Mononuclear cell (primary cell): ENCODE data around the gene HBQ1. TPM values are rescaled to one million over a fixed set of nuclear protein-coding genes. Genes with fewer than 3 reads are reported as not detected.
"Not testable (repeated sequence)": the region's sequence is repeated elsewhere in the genome, so short reads cannot be mapped to it uniquely, and the experiment has no call there.

Source experiments
- H3K27me3 ChIP-seq: 2 replicates; pipeline ENCODE4 v1.6.0; 2011; ENCODE audit warnings: low read length, control low read depth; ENCODE audit not compliant: insufficient read depth
- H3K4me1 ChIP-seq: 2 replicates; pipeline ENCODE4 v1.5.1; 2011; ENCODE audit warnings: mild to moderate bottlenecking, low read length, control low read depth; ENCODE audit not compliant: insufficient read depth
- H3K4me3 ChIP-seq: 2 replicates; pipeline ENCODE4 v1.5.1; 2011; ENCODE audit warnings: mild to moderate bottlenecking, low read length, moderate library complexity
- H3K9me3 ChIP-seq: 2 replicates; pipeline ENCODE4 v1.5.1; 2011; ENCODE audit warnings: low read depth, mild to moderate bottlenecking, control low read depth, low read length
- total RNA-seq: library from RNA; depleted of rRNA; stranded (reverse); fragments of >200 nt; gene quantifications from one replicate; pipeline ENCODE4 v1.2.3, GENCODE V29; 2012

Gene HBQ1
- total RNA-seq, 1 donor = not detected

DNA sequence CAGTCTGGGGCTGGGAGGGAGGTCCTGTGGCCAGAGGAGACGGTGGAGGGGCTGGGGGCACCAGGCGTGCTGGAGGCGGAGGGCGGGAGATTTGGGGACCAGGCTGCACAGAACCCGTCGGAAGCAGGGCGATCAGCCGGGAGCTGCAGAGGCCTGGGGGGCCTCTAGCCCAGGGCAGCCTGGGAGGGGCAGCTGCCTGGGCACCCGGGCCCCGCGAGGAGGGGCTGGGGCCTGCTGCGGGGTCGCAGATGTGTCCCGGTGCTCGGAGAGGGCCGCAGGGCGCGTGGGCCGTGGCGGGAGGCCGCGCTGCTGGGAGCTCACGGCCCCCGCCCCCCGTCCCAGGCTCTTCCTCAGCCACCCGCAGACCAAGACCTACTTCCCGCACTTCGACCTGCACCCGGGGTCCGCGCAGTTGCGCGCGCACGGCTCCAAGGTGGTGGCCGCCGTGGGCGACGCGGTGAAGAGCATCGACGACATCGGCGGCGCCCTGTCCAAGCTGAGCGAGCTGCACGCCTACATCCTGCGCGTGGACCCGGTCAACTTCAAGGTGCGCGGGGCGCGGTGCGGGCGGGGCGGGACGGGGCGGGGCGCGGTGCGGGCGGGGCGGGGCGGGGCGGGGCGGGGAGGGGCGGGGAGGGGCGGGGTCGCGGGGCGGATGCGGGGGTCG, 26.6 kb upstream of the HBQ1 start:
- H3K9me3 ChIP-seq, H3K4me3 ChIP-seq, H3K4me1 ChIP-seq: not testable (repeated sequence)
- H3K27me3 ChIP-seq = peaks cover 20% of the 10 kb centered on the region

- no peaks in the 10 kb centered on the region for H3K9me3 ChIP-seq
- H3K4me1 ChIP-seq = peaks cover 8% of the 10 kb centered on the region
- peaks cover 17% of the 10 kb centered on the region for H3K27me3 ChIP-seq
- H3K4me3 ChIP-seq = peak overlapping the region; percentile 0
Observed at GRCh38 chr16:154217-155030, 25.8 kb upstream of the HBQ1 start.

GRCh38 chr16:155031-155398, 25.2 kb upstream of the HBQ1 start:
- no peak overlapping the region for H3K4me3 ChIP-seq

DNA sequence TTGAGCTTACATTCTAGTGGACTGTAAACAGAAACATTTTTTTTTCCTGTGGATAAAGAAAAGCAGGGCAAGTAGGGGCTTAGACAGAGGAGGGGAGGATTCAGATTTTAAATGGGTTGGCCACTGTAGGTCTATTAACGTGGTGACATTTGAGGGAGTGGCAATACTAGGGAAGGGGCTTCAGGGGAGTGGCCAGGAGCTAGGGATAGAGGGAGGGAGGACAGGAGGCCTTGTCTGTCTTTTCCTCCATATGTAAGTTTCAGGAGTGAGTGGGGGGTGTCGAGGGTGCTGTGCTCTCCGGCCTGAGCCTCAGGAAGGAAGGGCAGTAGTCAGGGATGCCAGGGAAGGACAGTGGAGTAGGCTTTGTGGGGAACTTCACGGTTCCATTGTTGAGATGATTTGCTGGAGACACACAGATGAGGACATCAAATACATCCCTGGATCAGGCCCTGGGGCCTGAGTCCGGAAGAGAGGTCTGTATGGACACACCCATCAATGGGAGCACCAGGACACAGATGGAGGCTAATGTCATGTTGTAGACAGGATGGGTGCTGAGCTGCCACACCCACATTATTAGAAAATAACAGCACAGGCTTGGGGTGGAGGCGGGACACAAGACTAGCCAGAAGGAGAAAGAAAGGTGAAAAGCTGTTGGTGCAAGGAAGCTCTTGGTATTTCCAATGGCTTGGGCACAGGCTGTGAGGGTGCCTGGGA, 21.0 kb upstream of the HBQ1 start:
- Histone ChIP-seq H3K27me3 (peaks cover 17% of the 10 kb centered on the region), H3K9me3 (no peaks in the 10 kb centered on the region), H3K4me1 (peaks cover 7% of the 10 kb centered on the region), H3K4me3 (no peak overlapping the region)

More at GRCh38 chr16:155031-155398, 25.2 kb upstream of the HBQ1 start:
- Histone ChIP-seq H3K9me3 (no peaks in the 10 kb centered on the region), H3K27me3 (peaks cover 17% of the 10 kb centered on the region), H3K4me1 (peaks cover 8% of the 10 kb centered on the region)

- not testable (repeated sequence) for H3K4me3 ChIP-seq, H3K4me1 ChIP-seq, H3K9me3 ChIP-seq
- peaks cover 11% of the 10 kb centered on the region for H3K27me3 ChIP-seq
Observed at GRCh38 chr16:160242-160641, 20.0 kb upstream of the HBQ1 start.

- H3K9me3 ChIP-seq = no peaks in the 10 kb centered on the region
- H3K4me3 ChIP-seq = no peak overlapping the region
- H3K4me1 ChIP-seq = peaks cover 8% of the 10 kb centered on the region
- peaks cover 13% of the 10 kb centered on the region for H3K27me3 ChIP-seq
Observed at GRCh38 chr16:160691-161190, 19.5 kb upstream of the HBQ1 start.

DNA sequence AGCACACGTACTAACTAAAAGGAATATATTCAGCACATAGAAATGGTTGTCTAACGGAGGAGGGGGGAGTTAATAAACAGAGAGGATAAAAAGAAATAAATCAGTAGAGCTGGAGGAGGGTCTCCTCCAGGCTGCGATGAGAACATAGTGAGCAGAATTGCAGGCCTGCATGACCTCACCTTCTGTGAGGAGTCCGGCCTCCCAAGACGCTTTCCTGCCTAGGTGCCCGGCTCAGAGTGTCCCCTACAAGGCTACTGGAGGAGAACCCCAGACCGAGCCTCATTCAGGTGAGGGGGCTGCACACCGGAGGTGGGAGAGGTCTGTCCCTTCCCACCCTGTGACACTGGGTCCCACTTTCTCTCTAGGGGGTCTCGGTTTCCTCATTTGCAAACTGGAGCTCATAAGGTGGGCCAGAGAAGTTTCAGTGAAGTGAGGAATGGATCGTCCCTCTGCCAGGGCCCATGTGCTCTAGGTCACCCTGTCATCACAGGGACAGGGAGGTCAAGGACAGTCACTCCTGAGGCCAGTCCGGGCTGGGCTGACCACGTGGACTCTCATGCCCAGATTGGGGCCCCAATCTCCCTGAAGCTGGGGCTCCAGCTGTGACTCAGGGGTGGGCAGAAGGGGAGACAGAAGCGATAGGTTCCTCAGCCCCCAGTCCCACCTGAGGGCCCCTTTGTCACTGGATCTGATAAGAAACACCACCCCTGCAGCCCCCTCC, 17.8 kb upstream of the HBQ1 start:
- Histone ChIP-seq H3K4me3 (no peak overlapping the region), H3K9me3 (no peaks in the 10 kb centered on the region), H3K4me1 (peaks cover 13% of the 10 kb centered on the region), H3K27me3 (peaks cover 25% of the 10 kb centered on the region)

DNA sequence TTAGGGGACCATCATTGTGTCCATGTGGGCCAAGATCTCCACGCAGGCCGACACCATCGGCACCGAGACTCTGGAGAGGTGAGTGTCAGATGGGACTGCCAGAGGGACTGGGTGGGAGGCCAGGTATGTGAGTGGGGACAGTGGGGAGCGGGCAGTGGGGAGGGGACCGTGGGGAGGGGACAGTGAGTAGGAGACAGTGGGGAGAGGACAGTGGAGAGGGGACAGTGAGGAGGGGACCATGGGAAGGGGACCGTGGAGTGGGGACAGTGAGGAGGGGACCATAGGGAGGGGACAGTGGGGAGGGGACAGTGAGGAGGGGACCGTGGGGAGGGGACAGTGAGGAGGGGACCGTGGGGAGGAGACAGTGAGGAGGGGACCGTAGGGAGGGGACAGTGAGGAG, 17.1 kb upstream of the HBQ1 start:
- not testable (repeated sequence) for H3K4me3 ChIP-seq, H3K9me3 ChIP-seq
- peaks cover 13% of the 10 kb centered on the region for H3K4me1 ChIP-seq
- H3K27me3 ChIP-seq = peaks cover 32% of the 10 kb centered on the region

DNA sequence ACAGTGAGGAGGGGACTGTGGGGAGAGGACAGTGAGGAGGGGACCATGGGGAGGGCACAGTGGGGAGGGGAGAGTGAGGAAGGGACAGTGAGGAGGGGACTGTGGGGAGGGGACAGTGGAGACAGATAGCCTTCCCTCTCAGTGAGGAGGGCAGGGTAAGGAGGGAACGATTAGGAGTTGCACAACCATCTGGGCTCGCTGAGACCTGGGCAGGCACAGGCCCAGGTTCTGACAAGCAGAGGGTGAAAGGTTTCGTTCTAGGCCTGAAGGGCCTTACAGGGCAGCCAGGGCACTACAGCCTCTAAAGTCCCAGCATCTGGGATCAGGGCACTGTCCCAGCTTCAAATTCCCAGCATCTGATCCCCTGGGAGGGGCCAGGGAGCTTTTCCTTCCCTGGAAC, 16.6 kb upstream of the HBQ1 start:
- Histone ChIP-seq H3K4me1 (peaks cover 13% of the 10 kb centered on the region), H3K27me3 (peaks cover 37% of the 10 kb centered on the region)
- H3K9me3 ChIP-seq, H3K4me3 ChIP-seq: not testable (repeated sequence)

DNA sequence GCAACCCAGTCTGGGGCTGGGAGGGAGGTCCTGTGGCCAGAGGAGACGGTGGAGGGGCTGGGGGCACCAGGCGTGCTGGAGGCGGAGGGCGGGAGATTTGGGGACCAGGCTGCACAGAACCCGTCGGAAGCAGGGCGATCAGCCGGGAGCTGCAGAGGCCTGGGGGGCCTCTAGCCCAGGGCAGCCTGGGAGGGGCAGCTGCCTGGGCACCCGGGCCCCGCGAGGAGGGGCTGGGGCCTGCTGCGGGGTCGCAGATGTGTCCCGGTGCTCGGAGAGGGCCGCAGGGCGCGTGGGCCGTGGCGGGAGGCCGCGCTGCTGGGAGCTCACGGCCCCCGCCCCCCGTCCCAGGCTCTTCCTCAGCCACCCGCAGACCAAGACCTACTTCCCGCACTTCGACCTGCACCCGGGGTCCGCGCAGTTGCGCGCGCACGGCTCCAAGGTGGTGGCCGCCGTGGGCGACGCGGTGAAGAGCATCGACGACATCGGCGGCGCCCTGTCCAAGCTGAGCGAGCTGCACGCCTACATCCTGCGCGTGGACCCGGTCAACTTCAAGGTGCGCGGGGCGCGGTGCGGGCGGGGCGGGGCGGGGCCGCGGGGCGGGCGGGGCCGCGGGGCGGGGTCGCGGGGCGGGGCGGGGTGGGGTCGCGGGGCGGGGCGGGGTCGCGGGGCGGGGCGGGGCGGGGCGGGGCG, 16.0 kb upstream of the HBQ1 start:
- H3K4me1 ChIP-seq = peaks cover 13% of the 10 kb centered on the region
- peaks cover 43% of the 10 kb centered on the region for H3K27me3 ChIP-seq
- H3K9me3 ChIP-seq, H3K4me3 ChIP-seq: not testable (repeated sequence)

GRCh38 chr16:164827-165538, 15.3 kb upstream of the HBQ1 start:
- Histone ChIP-seq H3K4me1 (peaks cover 13% of the 10 kb centered on the region), H3K9me3 (no peaks in the 10 kb centered on the region), H3K27me3 (peaks cover 44% of the 10 kb centered on the region), H3K4me3 (no peak overlapping the region)

GRCh38 chr16:165539-166374, 14.5 kb upstream of the HBQ1 start, which contains the start of gene HBM:
HBM (plus strand) TSS chr16:165978; CDS start chr16:165998, 20 bp downstream.
- Histone ChIP-seq H3K4me1 (peaks cover 13% of the 10 kb centered on the region), H3K27me3 (peaks cover 50% of the 10 kb centered on the region), H3K9me3 (no peaks in the 10 kb centered on the region), H3K4me3 (no peak within 1 kb of the TSS)
